GOT3 (cell line): Measurements from ENCODE around the gene CMIP.

Experiments
- DNase-seq: peaks from one replicate; lab custom pipeline; 2025; ENCODE audit warnings: mixed read lengths; lab: John Stamatoyannopoulos, UW

The CMIP gene

DNA sequence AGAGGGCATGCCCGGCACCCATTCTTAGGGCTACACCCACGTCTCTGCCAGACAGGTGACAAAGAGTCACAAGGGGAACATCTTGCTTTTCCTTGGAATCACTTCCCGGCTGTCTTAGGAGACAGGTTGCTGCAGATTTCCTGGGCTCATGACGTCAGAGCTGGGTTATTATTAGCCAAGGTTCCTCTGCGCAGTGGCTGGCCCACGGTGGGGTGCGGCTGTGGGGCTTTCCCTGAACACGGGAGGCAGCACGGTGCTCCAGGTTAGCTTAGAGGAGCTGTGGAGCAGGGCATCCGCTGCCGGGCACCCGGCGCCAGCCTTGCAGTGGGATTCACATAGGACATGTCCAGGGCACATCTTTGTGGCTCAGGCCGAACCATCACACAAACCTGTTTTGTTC lies 216.5 kb downstream of the CMIP start:
- no peak for DNase-seq

DNA sequence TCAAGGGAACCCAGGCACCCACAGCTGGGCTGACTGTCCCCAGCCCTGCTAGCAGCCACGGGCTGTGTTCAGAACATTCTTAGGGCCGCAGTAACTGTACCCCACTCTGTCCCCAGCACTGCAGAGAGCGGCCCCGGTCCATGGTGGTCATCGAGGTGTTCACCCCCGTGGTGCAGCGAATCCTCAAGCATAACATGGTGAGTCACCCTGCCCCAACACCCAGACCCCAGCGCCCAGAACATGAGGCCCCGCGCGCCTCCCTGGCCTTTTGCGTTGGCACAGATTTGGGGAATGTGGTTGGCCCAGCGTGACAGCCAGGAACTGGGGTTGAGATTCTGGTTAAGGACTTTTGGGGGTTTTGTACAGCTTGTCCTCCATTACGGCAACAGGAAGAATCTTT lies 219.5 kb downstream of the CMIP start:
- DNase-seq, result no peak

GRCh38 chr16:81665588-81665987 lies 221.0 kb downstream of the CMIP start:
- no peak for DNase-seq

- DNase-seq, result no peak
These were observed 221.5 kb downstream of the CMIP start for GRCh38 chr16:81666113-81666512.

- DNase-seq, result no peak
These were observed 223.9 kb downstream of the CMIP start for GRCh38 chr16:81668243-81669097.

DNA sequence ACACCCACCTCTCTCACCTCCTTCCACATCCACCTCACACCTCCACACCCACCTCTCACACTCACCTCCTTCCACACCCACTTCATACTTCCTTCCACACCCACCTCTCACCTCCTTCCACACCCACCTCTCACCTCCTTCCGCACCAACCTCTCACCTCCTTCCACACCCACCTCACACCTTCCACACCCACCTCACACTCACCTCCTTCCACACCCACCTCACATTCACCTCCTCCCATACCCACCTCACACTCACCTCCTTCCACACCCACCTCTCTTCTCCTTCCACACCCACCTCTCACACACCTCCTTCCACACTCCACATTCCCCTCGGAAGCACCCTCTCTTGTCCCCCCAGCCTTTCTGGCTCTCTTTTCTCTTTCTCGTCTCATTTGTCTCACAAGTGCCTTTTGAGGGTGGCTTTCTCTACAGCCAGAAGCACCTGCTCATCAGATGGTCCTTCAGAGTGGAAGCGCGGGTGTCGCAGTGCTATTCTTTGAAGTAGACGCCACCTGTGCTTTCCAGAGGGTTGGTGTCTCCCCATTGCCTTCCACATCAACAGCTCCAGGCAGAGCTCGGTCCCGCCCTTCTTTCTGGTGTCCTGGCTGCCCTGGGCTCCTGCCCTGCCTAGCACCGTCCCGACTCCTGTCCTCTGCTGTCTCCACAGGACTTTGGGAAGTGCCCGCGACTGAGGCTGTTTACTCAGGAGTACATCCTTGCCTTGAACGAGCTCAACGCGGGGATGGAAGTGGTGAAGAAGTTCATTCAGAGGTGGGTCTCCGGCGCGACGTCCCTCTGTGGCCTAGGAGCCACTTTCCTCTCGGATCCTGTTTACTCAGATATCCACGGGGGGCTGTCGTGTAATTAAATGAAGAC lies 225.1 kb downstream of the CMIP start:
- no peak for DNase-seq

GRCh38 chr16:81671738-81672597 lies 227.4 kb downstream of the CMIP start:
- no peak for DNase-seq

DNA sequence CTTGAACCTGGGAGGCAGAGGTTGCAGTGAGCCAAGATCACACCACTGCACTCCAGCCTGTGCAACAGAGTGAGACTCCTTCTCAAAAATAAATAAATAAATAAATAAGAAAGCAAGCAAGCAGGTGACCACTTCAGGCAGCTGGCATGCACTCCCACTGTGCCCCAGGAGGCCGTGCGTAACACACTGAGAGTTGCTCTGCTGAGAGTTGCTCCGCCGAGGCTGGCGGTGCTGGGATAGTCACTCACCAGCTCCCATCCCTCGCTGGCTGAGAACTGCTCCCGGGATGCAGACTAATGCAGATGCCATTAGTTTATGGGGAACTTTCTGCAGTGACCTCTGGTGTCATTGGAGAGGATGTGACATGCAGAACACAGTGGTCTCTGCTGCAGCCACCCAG lies 228.8 kb downstream of the CMIP start:
- DNase-seq, result no peak

- DNase-seq, result no peak
These were observed 231.1 kb downstream of the CMIP start for GRCh38 chr16:81675662-81676061.

DNA sequence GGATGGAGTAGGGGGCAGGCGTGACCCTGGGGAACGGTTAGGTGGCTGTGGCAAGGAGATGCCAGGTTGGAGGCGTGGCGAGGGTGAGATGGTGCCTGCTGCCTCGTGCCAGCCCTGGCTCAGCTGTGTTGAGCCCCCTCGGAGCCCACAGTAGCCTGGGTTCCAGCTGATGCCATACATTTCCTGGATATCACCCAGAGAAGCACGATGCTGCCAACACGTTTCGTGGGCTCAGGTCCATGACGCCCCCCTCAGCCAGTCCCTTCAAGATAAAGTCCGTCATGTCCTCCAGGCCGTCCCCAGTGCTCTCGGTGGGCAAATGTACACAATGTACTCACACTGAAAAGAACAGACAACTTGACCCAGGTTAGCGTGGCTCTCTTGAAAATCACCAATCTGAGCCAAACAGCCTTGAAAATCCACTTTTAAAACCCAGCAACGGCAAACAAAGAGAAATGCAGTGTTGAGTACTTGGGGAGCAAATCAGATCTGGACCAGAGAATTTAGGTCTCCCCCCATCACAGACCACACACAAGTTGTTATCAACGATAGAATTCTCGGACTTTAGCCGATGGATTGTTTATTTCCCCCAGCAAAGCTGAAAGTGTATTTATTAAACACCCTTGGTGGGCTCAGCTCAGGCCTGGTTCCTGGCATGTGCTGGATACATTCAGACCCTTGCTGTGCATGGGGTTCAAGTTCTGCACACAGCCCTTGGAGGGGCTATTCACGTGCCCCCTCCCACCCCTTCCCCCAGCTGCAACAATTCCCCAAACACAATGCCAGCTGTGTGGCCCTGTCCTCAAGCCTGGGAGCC lies 231.7 kb downstream of the CMIP start:
- DNase-seq, result no peak

DNA sequence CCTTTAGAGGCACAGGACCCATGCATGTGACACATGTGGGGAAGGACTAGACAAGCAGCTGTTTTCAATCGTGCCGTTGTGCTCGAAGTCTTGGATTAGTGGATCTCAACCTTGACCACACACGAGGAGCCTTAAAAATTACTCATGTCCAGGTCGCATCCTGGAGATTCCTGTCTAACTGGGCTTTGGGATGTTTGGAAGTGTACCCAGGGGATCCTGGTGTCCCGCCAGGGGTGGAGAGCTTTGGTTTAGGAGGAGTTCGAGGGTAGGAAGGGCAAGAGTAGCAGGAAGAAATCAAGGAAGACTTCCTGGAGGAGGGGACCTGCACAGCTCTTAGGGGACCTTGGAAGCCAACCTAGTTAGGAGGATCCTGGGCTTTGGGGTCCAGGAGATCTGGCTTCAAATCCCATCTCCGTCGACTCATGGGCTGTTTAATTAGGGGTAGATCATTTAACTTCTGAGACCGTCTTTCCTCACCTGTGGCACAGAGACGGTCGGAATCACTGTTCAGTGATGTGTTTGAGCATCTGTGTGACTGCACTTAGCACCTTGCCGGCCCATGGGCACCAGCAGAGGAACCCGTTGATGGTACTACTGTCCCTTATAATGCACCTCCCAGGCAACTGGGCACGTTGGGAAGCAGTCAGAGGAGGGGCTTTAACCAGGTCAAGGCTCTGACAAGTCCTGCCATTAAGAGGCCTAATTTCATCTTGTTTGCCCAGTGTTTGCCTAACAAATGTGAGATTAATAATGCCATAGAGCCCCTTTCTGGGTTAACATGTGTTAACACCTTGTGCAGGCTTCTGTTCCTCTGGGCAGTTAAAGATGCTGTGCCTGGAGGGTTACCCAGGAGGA lies 232.5 kb downstream of the CMIP start:
- no peak for DNase-seq

DNA sequence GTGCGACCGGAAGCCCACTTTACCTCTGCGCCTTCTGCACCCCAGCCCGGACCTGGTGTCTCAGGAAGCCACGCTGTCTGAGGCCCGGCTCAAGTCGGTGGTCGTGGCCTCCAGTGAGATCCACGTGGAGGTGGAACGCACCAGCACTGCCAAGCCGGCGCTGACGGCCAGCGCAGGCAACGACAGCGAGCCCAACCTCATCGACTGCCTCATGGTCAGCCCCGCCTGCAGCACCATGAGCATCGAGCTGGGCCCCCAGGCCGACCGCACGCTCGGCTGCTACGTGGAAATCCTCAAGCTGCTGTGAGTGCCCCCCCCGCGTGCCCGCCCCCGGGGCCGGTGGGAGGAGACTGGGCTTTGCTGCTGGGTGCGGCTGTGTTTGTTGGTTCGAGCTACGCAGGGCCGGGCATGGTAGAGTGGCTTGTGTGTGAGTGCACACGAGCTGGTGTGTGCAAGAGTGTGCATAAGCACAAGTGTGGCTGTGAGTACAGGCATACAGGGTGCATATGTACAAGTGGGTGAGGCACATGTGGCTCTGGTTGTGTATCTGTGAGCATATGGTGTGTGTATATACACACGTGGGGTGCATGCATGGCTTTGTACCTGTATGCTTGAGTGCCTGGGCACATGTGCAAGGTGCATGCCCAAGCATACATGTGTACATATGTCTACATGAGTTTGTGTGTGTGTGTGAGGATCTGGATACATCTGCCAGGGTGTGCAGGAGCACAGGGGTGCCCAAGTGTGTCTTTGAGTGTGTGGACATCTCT lies 233.9 kb downstream of the CMIP start:
- no peak for DNase-seq

DNA sequence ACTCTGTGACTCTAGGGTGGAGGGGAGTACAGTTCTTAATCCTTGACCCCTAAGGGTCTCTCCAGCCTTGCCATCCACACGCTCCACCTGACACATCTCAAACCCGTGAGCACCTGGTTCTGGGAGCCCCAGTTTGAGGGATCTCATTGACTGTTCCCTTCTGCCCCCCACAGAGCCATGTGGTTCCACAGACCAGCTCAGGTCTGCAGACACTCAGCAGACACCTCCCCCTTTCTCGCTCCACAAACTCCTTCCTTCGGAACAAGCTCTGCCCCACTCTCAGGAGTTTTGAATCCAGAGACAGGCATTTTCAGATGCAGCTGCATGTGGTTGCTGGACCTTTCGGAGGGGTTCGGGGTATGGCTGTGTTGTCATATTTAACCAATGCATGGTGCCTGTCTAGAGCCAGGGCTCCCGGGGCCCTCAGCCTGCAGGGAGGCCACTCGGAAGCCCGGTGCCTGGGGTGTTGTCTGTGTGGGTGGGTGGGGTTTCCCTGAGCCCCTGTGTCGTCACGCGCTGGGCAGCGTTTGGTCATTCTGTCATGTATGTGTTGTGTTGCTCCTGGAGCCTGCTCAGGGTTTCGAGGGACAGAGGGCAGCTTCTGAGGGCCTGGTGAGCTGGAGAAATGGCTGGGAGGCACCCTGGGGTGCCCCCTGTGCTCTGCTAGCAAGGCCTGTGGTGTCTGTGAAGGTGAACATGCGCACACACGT lies 235.3 kb downstream of the CMIP start:
- DNase-seq, result no peak

GRCh38 chr16:81680444-81681275 lies 236.1 kb downstream of the CMIP start:
- DNase-seq, result no peak

DNA sequence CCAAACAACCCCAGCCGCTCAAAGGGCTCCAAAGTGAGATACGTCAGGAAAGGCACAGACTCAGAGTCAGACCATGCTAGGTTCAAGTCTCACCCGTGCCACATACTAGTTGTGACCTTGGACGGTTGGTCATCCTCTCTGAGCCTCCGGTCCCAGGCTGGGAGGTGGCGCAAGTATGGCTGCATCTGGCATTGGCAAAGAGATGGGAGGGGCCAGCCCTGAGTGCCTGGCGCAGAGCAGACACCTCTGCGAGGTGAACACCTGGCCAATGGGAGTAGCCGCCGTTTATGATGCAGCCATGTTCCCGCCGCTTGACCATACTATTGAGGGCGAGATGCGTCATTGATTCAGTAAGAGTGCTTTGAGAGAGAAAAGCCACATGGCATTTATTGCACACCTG lies 236.7 kb downstream of the CMIP start:
- no peak for DNase-seq

GRCh38 chr16:81684242-81684837 lies 239.7 kb downstream of the CMIP start:
- no peak for DNase-seq

- DNase-seq, result no peak
These were observed 240.3 kb downstream of the CMIP start for GRCh38 chr16:81684901-81685300.
